Hepatocyte (in vitro differentiated cells): ENCODE results near the gene MYLIP. TPM values are rescaled to one million over a fixed set of nuclear protein-coding genes. Genes with fewer than 3 reads are reported as not detected.

Source experiments
- DNase-seq: peaks from one replicate; pipeline ENCODE4 v3.0.0-alpha.2; 2016; ENCODE audit warnings: low spot score
- H2AFZ ChIP-seq: fragments of 200-600 bp; sonication (generic); 2 replicates; pipeline ENCODE4 v1.6.0; 2016; ENCODE audit warnings: antibody characterized with exemption, mild to moderate bottlenecking
- H3K27ac ChIP-seq: fragments of 200-600 bp; sonication (generic); 2 replicates; pipeline ENCODE4 v1.5.1; 2016; ENCODE audit warnings: mild to moderate bottlenecking
- H3K27me3 ChIP-seq: fragments of 200-600 bp; sonication (generic); 2 replicates; pipeline ENCODE4 v1.6.1; 2016
- H3K36me3 ChIP-seq: fragments of 200-600 bp; sonication (generic); replicated peaks from 2 replicates; pipeline ENCODE4 v1.5.1; 2016; ENCODE audit warnings: low read depth; ENCODE audit not compliant: insufficient read depth
- H3K4me1 ChIP-seq: fragments of 200-600 bp; sonication (generic); 2 replicates; pipeline ENCODE4 v1.5.1; 2016; ENCODE audit warnings: mild to moderate bottlenecking, moderate library complexity; ENCODE audit not compliant: insufficient read depth
- H3K4me2 ChIP-seq: fragments of 200-600 bp; sonication (generic); 2 replicates; pipeline ENCODE4 v1.6.0; 2016
- H3K4me3 ChIP-seq: fragments of 200-600 bp; sonication (generic); 2 replicates; pipeline ENCODE4 v1.5.1; 2016; ENCODE audit warnings: mild to moderate bottlenecking
- H3K79me2 ChIP-seq: fragments of 200-600 bp; sonication (generic); 2 replicates; pipeline ENCODE4 v1.6.0; 2017; ENCODE audit warnings: mild to moderate bottlenecking
- H3K9me2 ChIP-seq: fragments of 200-600 bp; sonication (generic); replicated peaks from 2 replicates; pipeline ENCODE4 v1.6.0; 2017; ENCODE audit warnings: mild to moderate bottlenecking; ENCODE audit not compliant: insufficient read depth
- H3K9me3 ChIP-seq: fragments of 200-600 bp; sonication (generic); 2 replicates; pipeline ENCODE4 v1.5.1; 2016; ENCODE audit warnings: low read depth, mild to moderate bottlenecking
- H4K20me1 ChIP-seq: fragments of 200-600 bp; sonication (generic); 2 replicates; pipeline ENCODE4 v1.6.0; 2016; ENCODE audit warnings: mild to moderate bottlenecking; ENCODE audit not compliant: insufficient read depth, poor library complexity, severe bottlenecking
- CTCF ChIP-seq: fragments of 200-600 bp; sonication (generic); IDR thresholded peaks from 2 replicates; pipeline ENCODE4 v1.5.1; 2016; ENCODE audit warnings: antibody characterized with exemption, mild to moderate bottlenecking; ENCODE audit not compliant: poor library complexity
- EZH2 ChIP-seq: fragments of 200-600 bp; sonication (generic); IDR thresholded peaks from 2 replicates; pipeline ENCODE4 v1.6.1; 2016; ENCODE audit warnings: antibody characterized with exemption, mild to moderate bottlenecking, borderline replicate concordance
- EZH2phosphoT487 ChIP-seq: fragments of 200-600 bp; sonication (generic); IDR thresholded peaks from one replicate; pipeline ENCODE4 v1.6.1; 2018; ENCODE audit warnings: antibody characterized with exemption, mild to moderate bottlenecking, low read depth, moderate library complexity; ENCODE audit not compliant: unreplicated experiment, severe bottlenecking
- WGBS: methylation state at CpG from one replicate; pipeline ENCODE4 v1.1.6; 2016; ENCODE audit warnings: low lambda C conversion rate; ENCODE audit errors: missing lambda C conversion rate; 5-methylcytosine and 5-hydroxymethylcytosine counted together
- polyA plus RNA-seq: library from polyadenylated mRNA; unstranded; fragments of >200 nt; fragmentation: Nextera tagmentation; extraction: Ambion mirVana; gene quantifications from 2 replicates; pipeline ENCODE4 v1.2.1, GENCODE V29; 2016
- total RNA-seq: library from RNA; depleted of rRNA; stranded (reverse); fragments of >200 nt; gene quantifications from 2 replicates; pipeline ENCODE4 v1.2.3, GENCODE V29; 2014

MYLIP gene
- total and polyA plus RNA-seq, 2 experiments from 2014 or later = 76.0 to 85.7 TPM

DNA sequence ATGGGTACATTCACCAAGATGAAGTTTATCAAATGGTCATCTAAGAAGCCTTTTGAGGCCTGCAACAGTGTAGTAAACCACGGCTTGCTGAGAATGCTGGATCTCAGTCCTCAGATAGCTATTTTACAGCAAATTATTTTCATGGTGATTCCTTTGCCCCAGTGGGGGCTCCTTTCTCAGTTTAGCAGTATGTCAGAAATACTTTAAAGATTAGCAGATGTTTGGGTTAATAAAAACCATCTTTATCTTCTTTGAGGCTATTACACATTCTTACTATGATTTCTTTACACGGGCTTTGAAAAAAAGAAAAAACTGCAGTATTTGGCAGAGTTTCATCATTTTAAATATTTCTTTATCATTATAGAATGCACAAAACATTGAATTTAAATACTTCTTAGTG is 10.7 kb downstream of the MYLIP start:
- WGBS = 57% methylated on average over 2 of the region's 2 CpGs
- Histone ChIP-seq H3K79me2 (peaks cover 99% of the 10 kb centered on the region), H3K27me3 (no peaks in the 10 kb centered on the region)

DNA sequence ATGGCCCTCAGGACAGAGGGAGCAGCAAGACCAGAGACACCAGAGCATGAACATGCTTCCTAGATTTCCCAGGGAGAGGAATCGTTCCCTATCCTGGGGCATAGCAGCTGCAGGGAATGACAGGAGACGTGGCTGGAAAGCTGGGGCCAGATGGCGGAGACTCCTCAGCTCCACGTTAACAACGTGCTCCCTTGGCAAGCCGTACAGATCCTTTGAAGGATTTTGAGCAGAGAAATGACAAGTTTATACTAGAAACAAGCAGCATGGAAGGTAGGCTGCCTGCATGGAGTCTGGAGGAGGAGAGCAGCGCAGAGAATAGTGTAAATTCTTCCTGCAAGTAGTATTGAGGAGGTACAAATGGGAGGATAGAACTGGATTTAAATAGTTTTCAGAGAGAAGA is 11.7 kb downstream of the MYLIP start:
- WGBS = 72% methylated on average over 7 of the region's 7 CpGs
- H3K36me3 ChIP-seq = no peaks in the 10 kb centered on the region
- H3K27me3 ChIP-seq = no peaks in the 10 kb centered on the region
- H3K4me3 ChIP-seq = no peak overlapping the region
- no peak overlapping the region for H2AFZ ChIP-seq
- H3K9me3 ChIP-seq = no peaks in the 10 kb centered on the region
- H3K9me2 ChIP-seq = no peaks in the 10 kb centered on the region
- no peak overlapping the region for H3K27ac ChIP-seq
- H4K20me1 ChIP-seq = peaks cover 74% of the 10 kb centered on the region
- H3K4me2 ChIP-seq = no peak overlapping the region
- H3K4me1 ChIP-seq = peaks cover 43% of the 10 kb centered on the region
- H3K79me2 ChIP-seq = peaks cover 99% of the 10 kb centered on the region
- no peak for DNase-seq
- no peak for TF ChIP-seq EZH2phosphoT487
- TF ChIP-seq EZH2 = no peak
- TF ChIP-seq CTCF = no peak

More for the DNA sequence above, 10.7 kb downstream of the MYLIP start:
- peaks cover 83% of the 10 kb centered on the region for H4K20me1 ChIP-seq
- H3K27ac ChIP-seq = no peak overlapping the region
- no peak for DNase-seq
- H2AFZ ChIP-seq = no peak overlapping the region
- no peaks in the 10 kb centered on the region for H3K9me2 ChIP-seq
- TF ChIP-seq EZH2phosphoT487 (no peak), EZH2 (no peak), CTCF (no peak)
- H3K4me1 ChIP-seq = peaks cover 53% of the 10 kb centered on the region
- H3K36me3 ChIP-seq = no peaks in the 10 kb centered on the region
- no peaks in the 10 kb centered on the region for H3K9me3 ChIP-seq
- H3K4me3 ChIP-seq = no peak overlapping the region
- H3K4me2 ChIP-seq = peak overlapping the region; percentile 27

GRCh38 chr6:16141514-16141913 is 12.6 kb downstream of the MYLIP start:
- no peak for DNase-seq
- no peaks in the 10 kb centered on the region for H3K36me3 ChIP-seq

More at GRCh38 chr6:16141514-16141913, 12.6 kb downstream of the MYLIP start:
- no peak for TF ChIP-seq CTCF
- TF ChIP-seq EZH2 = no peak
- TF ChIP-seq EZH2phosphoT487 = no peak
- peaks cover 74% of the 10 kb centered on the region for H4K20me1 ChIP-seq
- H3K9me2 ChIP-seq = no peaks in the 10 kb centered on the region
- no peak overlapping the region for H3K27ac ChIP-seq
- H2AFZ ChIP-seq = no peak overlapping the region
- H3K9me3 ChIP-seq = no peaks in the 10 kb centered on the region
- H3K4me2 ChIP-seq = no peak overlapping the region
- H3K27me3 ChIP-seq = no peaks in the 10 kb centered on the region
- H3K4me1 ChIP-seq = peaks cover 45% of the 10 kb centered on the region
- no peak overlapping the region for H3K4me3 ChIP-seq
- peaks cover 98% of the 10 kb centered on the region for H3K79me2 ChIP-seq
